A549 (cell line): ENCODE measurements around the gene TOB1. TPM values are rescaled to one million over a fixed set of nuclear protein-coding genes. Genes with fewer than 3 reads are reported as not detected.
A peak's percentile ranks its signal among the peaks of the same experiment; 100 is the strongest.

ENCODE experiments used
- ATAC-seq, 2 experiments: fragments of 200-7000 bp in 1 of 2; fragments of >200 bp in 1 of 2; cut with Nextera tagmentation in 1 of 2; cut with Tn5 transposase in 1 of 2; 3 replicates each; pipeline versions ENCODE4 v1.8.0 to v1.9.1; 2018 to 2020; ENCODE audit warnings: mild to moderate bottlenecking in 1 of 2, moderate library complexity in 1 of 2
- CTCF ChIA-PET: fragments of 300-600 bp; sonication (Branson Sonifier 250); formaldehyde crosslinking; extraction: SDS; loops from one replicate; lab custom pipeline; 2021; ENCODE audit warnings: antibody characterized with exemption, inconsistent platforms; lab: Yijun Ruan, JAX
- POLR2A ChIA-PET: fragments of 350-600 bp; formaldehyde crosslinking; extraction: SDS; loops from one replicate; lab custom pipeline; 2021; ENCODE audit warnings: antibody characterized with exemption, inconsistent platforms; lab: Yijun Ruan, JAX
- DNase-seq, 2 experiments: peaks; one replicate each; pipeline versions ENCODE4 v3.0.0 to v3.0.0-alpha.2; 2011 to 2016; ENCODE audit warnings: low read depth in 1 of 2, low spot score in 1 of 2
- FAIRE-seq: peaks from 2 replicates; lab custom pipeline; 2011; peaks lifted over from hg19 to GRCh38; lab: Jason Lieb, UNC
- H3K27ac ChIP-seq, 2 experiments: fragments of >200 bp; sonication (Bioruptor Twin); formaldehyde crosslinking; 3 replicates each; pipeline ENCODE4 v1.5.1; 2016 to 2017
- H3K4me1 ChIP-seq: fragments of >200 bp; sonication (Bioruptor Twin); formaldehyde crosslinking; 3 replicates; pipeline ENCODE4 v1.6.1; 2016
- H3K4me2 ChIP-seq: fragments of >200 bp; sonication (Bioruptor Twin); formaldehyde crosslinking; 3 replicates; pipeline ENCODE4 v1.6.1; 2016
- H3K4me3 ChIP-seq: fragments of >200 bp; sonication (Bioruptor Twin); formaldehyde crosslinking; 3 replicates; pipeline ENCODE4 v1.5.1; 2016
- H3K9me3 ChIP-seq: fragments of >200 bp; sonication (Bioruptor Twin); formaldehyde crosslinking; 3 replicates; pipeline ENCODE4 v1.6.1; 2016
- BHLHE40 ChIP-seq: IDR thresholded peaks from 2 replicates; pipeline ENCODE4 v1.6.1; 2012; ENCODE audit warnings: low read depth, low read length, inconsistent platforms
- CBX2 ChIP-seq: fragments of 200-600 bp; sonication (generic); IDR thresholded peaks from 2 replicates; pipeline ENCODE4 v1.6.1; 2016; ENCODE audit warnings: low read depth, mild to moderate bottlenecking, borderline replicate concordance
- CTCF ChIP-seq: fragments of >200 bp; sonication (Bioruptor Twin); formaldehyde crosslinking; IDR thresholded peaks from 3 replicates; pipeline ENCODE4 v1.5.1; 2016
- EHF ChIP-seq: fragments of 250-450 bp; sonication (Bioruptor Pico); IDR thresholded peaks from 2 replicates; pipeline ENCODE4 v1.5.0; 2020; ENCODE audit warnings: mild to moderate bottlenecking
- FOSL2 ChIP-seq, 2 experiments: fragments of 450-650 bp in 1 of 2; fragments of >200 bp in 1 of 2; sonication (Bioruptor Twin) in 1 of 2; formaldehyde crosslinking; IDR thresholded peaks; 2 replicates each; pipeline versions ENCODE4 v1.5.0 to v1.6.1; 2016 to 2020; ENCODE audit warnings: mild to moderate bottlenecking in 1 of 2, moderate library complexity in 1 of 2
- HOXB5 ChIP-seq: fragments of 250-450 bp; sonication (Bioruptor Pico); IDR thresholded peaks from 2 replicates; pipeline ENCODE4 v1.5.0; 2020; ENCODE audit warnings: mild to moderate bottlenecking, moderate library complexity
- JUN ChIP-seq, 2 experiments: fragments of >200 bp; sonication (Bioruptor Twin); formaldehyde crosslinking; IDR thresholded peaks; 2 replicates in 1 of 2; 3 replicates in 1 of 2; pipeline ENCODE4 v1.6.1; 2016 to 2017
- JUNB ChIP-seq: fragments of >200 bp; sonication (Bioruptor Twin); formaldehyde crosslinking; IDR thresholded peaks from 2 replicates; pipeline ENCODE4 v1.6.1; 2016
- KDM1A ChIP-seq: fragments of 200-600 bp; sonication (generic); IDR thresholded peaks from 2 replicates; pipeline ENCODE4 v1.6.1; 2016; ENCODE audit warnings: low read depth, mild to moderate bottlenecking
- KDM5A ChIP-seq: fragments of 200-600 bp; sonication (generic); IDR thresholded peaks from 2 replicates; pipeline ENCODE4 v1.6.1; 2016; ENCODE audit warnings: antibody characterized with exemption, mild to moderate bottlenecking
- NFE2L2 ChIP-seq: fragments of 150-350 bp; conservative IDR thresholded peaks from 2 replicates; pipeline ENCODE4 v1.6.1; 2014; ENCODE audit warnings: low read length
- NR3C1 ChIP-seq: fragments of >200 bp; sonication (Bioruptor Twin); formaldehyde crosslinking; IDR thresholded peaks from 3 replicates; pipeline ENCODE4 v1.6.1; 2017
- POLR2A ChIP-seq: IDR thresholded peaks from 2 replicates; pipeline ENCODE4 v1.6.1; 2012; ENCODE audit warnings: mild to moderate bottlenecking, low read length
- POLR2AphosphoS2 ChIP-seq: conservative IDR thresholded peaks from 2 replicates; pipeline ENCODE4 v1.6.1; 2012; ENCODE audit warnings: low read length, improper control_type of control experiment, inconsistent platforms
- RAD21 ChIP-seq, 2 experiments: fragments of >200 bp in 1 of 2; sonication (Bioruptor Twin) in 1 of 2; formaldehyde crosslinking in 1 of 2; IDR thresholded peaks in 1 of 2; conservative IDR thresholded peaks in 1 of 2; 2 replicates in 1 of 2; 3 replicates in 1 of 2; pipeline ENCODE4 v1.6.1; 2012 to 2018; ENCODE audit warnings: inconsistent platforms in 1 of 2
- RARB ChIP-seq: fragments of 250-450 bp; sonication (Bioruptor Pico); IDR thresholded peaks from 2 replicates; pipeline ENCODE4 v1.8.0; 2021; ENCODE audit warnings: mild to moderate bottlenecking, moderate library complexity
- RCOR1 ChIP-seq: fragments of 150-350 bp; IDR thresholded peaks from 2 replicates; pipeline ENCODE4 v1.6.1; 2014; ENCODE audit warnings: antibody characterized with exemption, low read length, low read depth
- RNF2 ChIP-seq: fragments of 200-600 bp; sonication (generic); IDR thresholded peaks from 2 replicates; pipeline ENCODE4 v1.6.1; 2016; ENCODE audit warnings: low read depth, mild to moderate bottlenecking, antibody characterized with exemption, moderate library complexity, borderline replicate concordance
- SMC3 ChIP-seq: fragments of >200 bp; sonication (Bioruptor Twin); formaldehyde crosslinking; IDR thresholded peaks from 3 replicates; pipeline ENCODE4 v1.6.1; 2018; ENCODE audit warnings: inconsistent platforms
- TFCP2L1 ChIP-seq: fragments of 250-450 bp; sonication (Bioruptor Pico); IDR thresholded peaks from 2 replicates; pipeline ENCODE4 v1.5.0; 2021; ENCODE audit warnings: mild to moderate bottlenecking
- ZFP36 ChIP-seq: fragments of 450-650 bp; IDR thresholded peaks from 2 replicates; pipeline ENCODE4 v1.6.1; 2014; ENCODE audit warnings: borderline replicate concordance; ENCODE audit not compliant: partially characterized antibody
- WGBS: methylation state at CpG from one replicate; pipeline ENCODE4 v1.1.6; 2017; ENCODE audit errors: missing lambda C conversion rate; 5-methylcytosine and 5-hydroxymethylcytosine counted together
- polyA plus RNA-seq, 4 experiments: library from polyadenylated mRNA; depleted of rRNA in 3 of 4; stranded (reverse); fragments of >200 nt; fragmentation: RNase III in 1 of 4; extraction: RNeasy Plus Mini Kit Qiagen cat#74134 plus additional on column Dnase treatment in 1 of 4; gene quantifications; 2 replicates in 3 of 4; 3 replicates in 1 of 4; pipeline ENCODE4 v1.2.3, GENCODE V29; 2011 to 2017
- TF ChIP-seq, protein P1 (sequence below): fragments of >200 bp; sonication (Bioruptor Twin); formaldehyde crosslinking; IDR thresholded peaks from 2 replicates; pipeline ENCODE4 v1.6.1; 2016

Gene TOB1
- polyA plus RNA-seq, 2 of the 4 experiments (the other 2 are of a cell fraction) = 111 to 133 TPM

- Histone ChIP-seq H3K4me3 (peak overlapping the region; percentile 92), H3K27ac (peak overlapping the region; percentile 66 to 98), H3K9me3 (no peaks in the 10 kb centered on the region)
- no peak for ATAC-seq
- FAIRE-seq = no peak
- CTCF ChIA-PET = interaction anchor here (0.6 to 31.4 kb wide), 28 partner anchors 9 to 223 kb away, joined by 3 to 1502 read pairs (median 4); no protein-coding TSS in a partner anchor
- no peak for TF ChIP-seq JUNB
- no peak for TF ChIP-seq RAD21 (conservative IDR thresholded peaks at IDR 0.05 in 1 of 2, IDR thresholded peaks at IDR 0.05 in 1 of 2)
- TF ChIP-seq HOXB5 (CRISPR knock-in tag) = no peak
- TF ChIP-seq, protein P1, sequence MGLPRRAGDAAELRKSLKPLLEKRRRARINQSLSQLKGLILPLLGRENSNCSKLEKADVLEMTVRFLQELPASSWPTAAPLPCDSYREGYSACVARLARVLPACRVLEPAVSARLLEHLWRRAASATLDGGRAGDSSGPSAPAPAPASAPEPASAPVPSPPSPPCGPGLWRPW = no peak
- no peak for TF ChIP-seq ZFP36
- TF ChIP-seq NR3C1 = no peak
- no peak for TF ChIP-seq CBX2
- no peak for TF ChIP-seq FOSL2 (IDR thresholded peaks at IDR 0.05)
- TF ChIP-seq FOSL2 (CRISPR knock-in tag; IDR thresholded peaks at IDR 0.05) = no peak
- TF ChIP-seq POLR2AphosphoS2 = no peak
- TF ChIP-seq RCOR1 = no peak
- no peak for TF ChIP-seq RNF2
- TF ChIP-seq JUN (IDR thresholded peaks at IDR 0.05) = no peak; a peak in 1 of 5 replicates
- no peak for TF ChIP-seq NFE2L2
- no peak for TF ChIP-seq KDM1A
- TF ChIP-seq, all 56 proteins: peak for 0
- H3K4me1 ChIP-seq = peaks cover 36% of the 10 kb centered on the region
- 58% methylated on average over 3 of the region's 3 CpGs for WGBS
- DNase-seq = no peak
- peak overlapping the region; percentile 81 for H3K4me2 ChIP-seq
- POLR2A ChIA-PET = interaction anchor here (0.6 to 9.4 kb wide), 8 partner anchors 12 to 93 kb away, joined by 3 to 648 read pairs (median 8); no protein-coding TSS in a partner anchor
These were observed 2.2 kb downstream of the TOB1 start for GRCh38 chr17:50863931-50864330.

GRCh38 chr17:50863221-50863843 lies 2.8 kb downstream of the TOB1 start:
- POLR2A ChIA-PET = interaction anchor here (0.6 to 9.4 kb wide), 9 partner anchors 11 to 107 kb away, joined by 3 to 648 read pairs (median 6); no protein-coding TSS in a partner anchor
- ATAC-seq (no peak), FAIRE-seq (no peak), DNase-seq (peak in 1 of 2 experiments; percentile 81)
- peak overlapping the region; percentile 66 to 98; a peak in 5 of 6 replicates for H3K27ac ChIP-seq
- TF ChIP-seq BHLHE40 (no peak), POLR2A (no peak), CTCF (peak; percentile 76), KDM5A (peak; percentile 48; the same call in 1 of the 2 replicates), RNF2 (no peak), RAD21 (conservative IDR thresholded peaks at IDR 0.05 in 1 of 2, IDR thresholded peaks at IDR 0.05 in 1 of 2) (peak; percentile 82 to 86), TFCP2L1 (CRISPR knock-in tag) (0 out of 2 replicates have a peak, but pooled peaks have one; percentile 37), EHF (CRISPR knock-in tag) (no peak), JUN (IDR thresholded peaks at IDR 0.05) (peak; percentile 44 to 64; a peak in 2 of 5 replicates), SMC3 (peak; percentile 81), RARB (CRISPR knock-in tag) (no peak)
- H3K4me3 ChIP-seq = peak overlapping the region; percentile 92
- H3K4me2 ChIP-seq = peak overlapping the region; percentile 81
- CTCF ChIA-PET = interaction anchor here (0.6 to 31.4 kb wide), 30 partner anchors 9 to 317 kb away, joined by 3 to 1502 read pairs (median 4); no protein-coding TSS in a partner anchor
- WGBS = 26% methylated on average over 11 of the region's 11 CpGs
- peaks cover 30% of the 10 kb centered on the region for H3K4me1 ChIP-seq
- no peaks in the 10 kb centered on the region for H3K9me3 ChIP-seq
